ENCODE measurements around the gene B3GALT4.

The B3GALT4 gene, protein sequence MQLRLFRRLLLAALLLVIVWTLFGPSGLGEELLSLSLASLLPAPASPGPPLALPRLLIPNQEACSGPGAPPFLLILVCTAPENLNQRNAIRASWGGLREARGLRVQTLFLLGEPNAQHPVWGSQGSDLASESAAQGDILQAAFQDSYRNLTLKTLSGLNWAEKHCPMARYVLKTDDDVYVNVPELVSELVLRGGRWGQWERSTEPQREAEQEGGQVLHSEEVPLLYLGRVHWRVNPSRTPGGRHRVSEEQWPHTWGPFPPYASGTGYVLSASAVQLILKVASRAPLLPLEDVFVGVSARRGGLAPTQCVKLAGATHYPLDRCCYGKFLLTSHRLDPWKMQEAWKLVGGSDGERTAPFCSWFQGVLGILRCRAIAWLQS

DNA sequence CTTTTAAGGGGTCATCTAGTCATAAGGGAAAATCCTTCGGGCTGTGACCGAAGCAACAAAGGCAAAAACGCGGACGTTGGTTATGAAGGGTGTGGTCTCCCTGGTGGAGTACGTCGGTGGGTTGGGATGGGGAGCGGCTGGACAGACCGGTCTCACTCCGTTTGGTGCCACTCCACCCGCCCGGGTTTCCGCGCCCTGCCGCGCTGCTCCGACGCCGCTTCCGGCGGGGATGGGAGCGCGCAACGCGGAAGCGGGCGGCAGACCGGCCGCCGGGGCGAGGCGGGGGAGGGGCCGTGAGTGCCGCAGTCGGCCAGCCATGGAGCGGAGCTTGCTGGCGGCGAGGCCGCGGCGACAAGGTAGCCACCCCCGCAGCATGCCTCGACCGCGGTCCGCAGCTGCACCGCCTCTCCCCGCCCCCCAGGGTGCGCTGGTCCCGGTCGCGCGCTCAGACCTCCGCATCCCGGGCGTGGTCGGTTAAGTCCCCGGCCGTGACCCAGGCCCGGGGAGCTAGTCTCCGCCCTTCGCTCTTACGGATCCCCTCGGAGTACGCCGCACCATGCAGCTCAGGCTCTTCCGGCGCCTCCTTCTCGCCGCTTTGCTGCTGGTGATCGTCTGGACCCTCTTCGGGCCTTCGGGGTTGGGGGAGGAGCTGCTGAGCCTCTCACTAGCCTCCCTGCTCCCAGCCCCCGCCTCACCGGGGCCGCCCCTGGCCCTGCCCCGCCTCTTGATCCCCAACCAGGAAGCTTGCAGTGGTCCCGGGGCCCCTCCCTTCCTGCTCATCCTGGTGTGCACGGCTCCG lies at the start of gene B3GALT4:
Gene B3GALT4 (plus strand): TSS at position 260 of the 799 bp plus-strand sequence. CDS start 297 bp downstream, at position 557.
- H2AFZ ChIP-seq (ENCODE audit: low read length, unreplicated experiment): no peak within 1 kb of the TSS
- peaks cover 30% of the 10 kb centered on the region for H3K4me1 ChIP-seq (ENCODE audit: control insufficient read depth, insufficient read depth, low read length, unreplicated experiment)
- peak within 1 kb of the TSS; percentile 67 for H3K4me3 ChIP-seq (ENCODE audit: low read depth, low read length)
- H3K27ac ChIP-seq (ENCODE audit: low read depth, low read length): peak within 1 kb of the TSS; percentile 55
- peaks cover 33% of the 10 kb centered on the region for H3K36me3 ChIP-seq (ENCODE audit: insufficient read depth, low read length)
- peaks cover 36% of the 10 kb centered on the region for H3K79me2 ChIP-seq (ENCODE audit: control insufficient read depth, insufficient read depth, low read length, unreplicated experiment)
- no peaks in the 10 kb centered on the region for H3K27me3 ChIP-seq (ENCODE audit: insufficient read depth, low read length)

DNA sequence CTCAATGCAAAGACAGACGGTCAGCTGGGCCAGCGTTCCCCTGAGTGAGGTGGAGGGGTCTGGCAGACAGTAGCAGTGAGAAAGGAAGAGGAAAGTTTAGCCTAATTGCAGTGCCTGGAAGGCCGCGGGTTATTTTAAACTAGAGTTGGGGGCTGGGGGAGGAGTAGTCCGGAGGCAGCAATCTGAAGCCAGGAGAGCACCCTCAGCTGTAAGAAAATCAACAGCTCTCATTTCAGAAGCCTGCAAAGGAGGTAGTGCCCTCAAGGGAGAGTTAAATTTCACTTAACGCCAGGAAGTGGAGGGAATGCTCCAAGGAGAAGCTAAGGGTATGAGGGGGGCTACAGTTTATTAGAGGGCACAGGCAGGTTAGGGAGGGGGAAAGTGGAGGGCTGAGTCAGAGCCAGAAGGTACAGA lies 41.7 kb upstream of the B3GALT4 start:
- Histone ChIP-seq H3K79me2 (ENCODE audit: control insufficient read depth, insufficient read depth, low read length, unreplicated experiment) (no peaks in the 10 kb centered on the region), H3K4me1 (ENCODE audit: control insufficient read depth, insufficient read depth, low read length, unreplicated experiment) (no peaks in the 10 kb centered on the region), H3K27me3 (ENCODE audit: insufficient read depth, low read length) (peaks cover 50% of the 10 kb centered on the region), H3K36me3 (ENCODE audit: insufficient read depth, low read length) (no peaks in the 10 kb centered on the region), H3K27ac (ENCODE audit: low read depth, low read length) (no peak overlapping the region), H3K4me3 (ENCODE audit: low read depth, low read length) (no peak overlapping the region), H2AFZ (ENCODE audit: low read length, unreplicated experiment) (no peak overlapping the region)

DNA sequence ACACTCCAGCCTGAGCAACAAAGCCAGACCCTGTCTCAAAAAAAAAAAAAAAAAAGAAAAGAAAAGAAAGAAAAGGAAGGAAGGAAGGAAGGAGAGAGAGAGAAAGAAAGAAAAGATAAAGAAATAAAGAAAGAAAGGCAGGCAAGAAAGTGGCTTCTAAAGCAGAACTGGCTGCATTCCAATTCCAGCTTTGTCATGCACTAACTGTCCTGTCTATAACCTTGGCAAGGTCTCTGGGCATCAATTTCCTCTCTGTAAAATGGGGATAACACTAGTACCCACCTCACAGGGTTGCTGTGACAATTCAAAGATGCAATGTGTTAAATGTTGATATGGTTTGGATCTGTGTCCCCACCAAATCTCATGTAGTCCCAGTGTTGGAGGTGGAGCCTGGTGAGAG lies 40.6 kb upstream of the B3GALT4 start:
- H3K79me2 ChIP-seq (ENCODE audit: control insufficient read depth, insufficient read depth, low read length, unreplicated experiment): no peaks in the 10 kb centered on the region
- H2AFZ ChIP-seq (ENCODE audit: low read length, unreplicated experiment): no peak overlapping the region
- no peaks in the 10 kb centered on the region for H3K4me1 ChIP-seq (ENCODE audit: control insufficient read depth, insufficient read depth, low read length, unreplicated experiment)
- H3K27me3 ChIP-seq (ENCODE audit: insufficient read depth, low read length): peaks cover 45% of the 10 kb centered on the region
- H3K36me3 ChIP-seq (ENCODE audit: insufficient read depth, low read length): no peaks in the 10 kb centered on the region
- no peak overlapping the region for H3K4me3 ChIP-seq (ENCODE audit: low read depth, low read length)
- H3K27ac ChIP-seq (ENCODE audit: low read depth, low read length): no peak overlapping the region

DNA sequence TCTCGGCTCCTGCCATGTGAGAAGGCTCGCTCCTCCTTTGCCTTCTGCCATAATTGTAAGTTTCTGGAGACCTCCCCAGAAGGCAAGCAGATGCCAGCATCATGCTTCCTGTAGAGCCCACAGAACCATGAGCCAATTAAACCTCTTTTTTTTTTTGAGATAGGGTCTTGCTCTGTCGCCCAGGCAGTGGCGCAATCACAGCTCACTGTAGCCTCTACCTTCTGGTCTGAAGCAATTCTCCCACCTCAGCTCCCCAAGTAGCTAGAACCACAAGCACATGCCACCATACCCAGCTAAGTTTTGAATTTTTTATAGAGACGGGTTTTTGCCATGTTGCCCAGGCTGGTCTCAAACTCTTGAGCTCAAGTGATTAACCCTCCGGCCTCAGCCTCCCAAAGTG lies 40.1 kb upstream of the B3GALT4 start:
- Histone ChIP-seq H3K36me3 (ENCODE audit: insufficient read depth, low read length) (no peaks in the 10 kb centered on the region), H3K4me1 (ENCODE audit: control insufficient read depth, insufficient read depth, low read length, unreplicated experiment) (no peaks in the 10 kb centered on the region), H3K27ac (ENCODE audit: low read depth, low read length) (no peak overlapping the region), H3K27me3 (ENCODE audit: insufficient read depth, low read length) (peaks cover 43% of the 10 kb centered on the region), H3K79me2 (ENCODE audit: control insufficient read depth, insufficient read depth, low read length, unreplicated experiment) (no peaks in the 10 kb centered on the region), H2AFZ (ENCODE audit: low read length, unreplicated experiment) (no peak overlapping the region), H3K4me3 (ENCODE audit: low read depth, low read length) (no peak overlapping the region)

DNA sequence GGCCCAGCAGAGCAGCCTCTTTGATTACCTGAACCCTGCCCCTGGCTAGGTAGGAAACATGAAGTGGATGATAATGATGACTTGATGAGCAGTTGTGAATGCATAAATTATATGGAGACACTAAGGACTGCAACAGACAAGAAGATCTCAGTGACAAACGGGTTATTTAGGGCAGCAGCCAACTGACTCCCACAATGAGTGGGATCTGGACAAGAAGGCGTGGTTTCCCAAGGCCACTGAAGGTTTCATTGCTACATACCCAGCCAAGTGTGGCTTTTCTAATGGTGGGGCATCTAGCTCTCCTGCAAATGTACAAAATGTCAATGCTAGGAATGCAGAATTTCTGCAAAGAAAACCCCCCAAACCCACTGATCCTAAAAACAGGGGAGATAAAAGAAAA lies 39.2 kb upstream of the B3GALT4 start:
- Histone ChIP-seq H3K27ac (ENCODE audit: low read depth, low read length) (no peak overlapping the region), H3K79me2 (ENCODE audit: control insufficient read depth, insufficient read depth, low read length, unreplicated experiment) (no peaks in the 10 kb centered on the region)

DNA sequence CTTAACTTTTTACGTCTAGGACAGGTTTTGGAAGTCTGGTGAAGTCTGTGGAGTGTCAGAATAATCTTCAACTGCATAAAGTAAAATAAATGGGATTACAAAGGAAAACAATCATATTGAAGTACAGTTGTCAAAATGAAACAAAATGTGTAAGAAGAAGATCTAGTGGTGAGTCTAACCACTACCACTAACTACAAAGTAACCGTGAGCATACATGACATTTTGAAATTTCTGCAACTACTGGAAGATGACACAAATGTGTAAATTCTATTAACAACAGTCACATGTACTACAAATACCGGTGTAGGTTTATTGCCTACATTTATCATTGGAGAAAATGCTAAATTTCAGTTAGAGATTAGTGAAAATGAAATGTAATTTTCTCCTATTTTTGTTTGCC lies 35.0 kb upstream of the B3GALT4 start:
- Histone ChIP-seq H3K79me2 (ENCODE audit: control insufficient read depth, insufficient read depth, low read length, unreplicated experiment) (no peaks in the 10 kb centered on the region), H3K4me1 (ENCODE audit: control insufficient read depth, insufficient read depth, low read length, unreplicated experiment) (no peaks in the 10 kb centered on the region), H2AFZ (ENCODE audit: low read length, unreplicated experiment) (no peak overlapping the region), H3K36me3 (ENCODE audit: insufficient read depth, low read length) (no peaks in the 10 kb centered on the region), H3K27me3 (ENCODE audit: insufficient read depth, low read length) (peaks cover 22% of the 10 kb centered on the region), H3K27ac (ENCODE audit: low read depth, low read length) (no peak overlapping the region), H3K4me3 (ENCODE audit: low read depth, low read length) (no peak overlapping the region)

More for the DNA sequence above, 39.2 kb upstream of the B3GALT4 start:
- no peak overlapping the region for H2AFZ ChIP-seq (ENCODE audit: low read length, unreplicated experiment)
- H3K4me1 ChIP-seq (ENCODE audit: control insufficient read depth, insufficient read depth, low read length, unreplicated experiment): no peaks in the 10 kb centered on the region
- no peaks in the 10 kb centered on the region for H3K36me3 ChIP-seq (ENCODE audit: insufficient read depth, low read length)
- no peak overlapping the region for H3K4me3 ChIP-seq (ENCODE audit: low read depth, low read length)
- H3K27me3 ChIP-seq (ENCODE audit: insufficient read depth, low read length): peaks cover 43% of the 10 kb centered on the region

DNA sequence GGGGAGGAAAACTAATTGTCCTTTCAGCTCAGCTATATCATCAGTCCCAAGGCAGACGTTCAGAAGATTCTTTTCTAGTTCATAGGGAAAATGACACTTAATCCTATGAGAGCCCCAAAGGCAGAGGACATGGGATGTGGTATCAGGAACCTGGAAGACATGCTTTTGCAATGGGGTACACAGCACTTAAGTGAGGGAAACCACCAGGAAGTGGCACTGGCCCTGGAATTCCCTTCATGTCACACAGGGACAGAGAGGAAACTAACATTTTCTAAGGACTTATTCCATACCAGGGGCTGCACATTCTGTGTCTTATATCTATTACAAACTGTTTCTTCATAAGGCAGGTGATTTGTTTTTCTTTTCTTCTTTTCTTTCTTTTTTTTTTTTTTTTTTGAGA lies 33.4 kb upstream of the B3GALT4 start:
- H3K4me3 ChIP-seq (ENCODE audit: low read depth, low read length): no peak overlapping the region
- H2AFZ ChIP-seq (ENCODE audit: low read length, unreplicated experiment): no peak overlapping the region
- no peaks in the 10 kb centered on the region for H3K36me3 ChIP-seq (ENCODE audit: insufficient read depth, low read length)
- H3K79me2 ChIP-seq (ENCODE audit: control insufficient read depth, insufficient read depth, low read length, unreplicated experiment): no peaks in the 10 kb centered on the region
- H3K27me3 ChIP-seq (ENCODE audit: insufficient read depth, low read length): peaks cover 13% of the 10 kb centered on the region
- no peak overlapping the region for H3K27ac ChIP-seq (ENCODE audit: low read depth, low read length)
- H3K4me1 ChIP-seq (ENCODE audit: control insufficient read depth, insufficient read depth, low read length, unreplicated experiment): peaks cover under 1% of the 10 kb centered on the region

DNA sequence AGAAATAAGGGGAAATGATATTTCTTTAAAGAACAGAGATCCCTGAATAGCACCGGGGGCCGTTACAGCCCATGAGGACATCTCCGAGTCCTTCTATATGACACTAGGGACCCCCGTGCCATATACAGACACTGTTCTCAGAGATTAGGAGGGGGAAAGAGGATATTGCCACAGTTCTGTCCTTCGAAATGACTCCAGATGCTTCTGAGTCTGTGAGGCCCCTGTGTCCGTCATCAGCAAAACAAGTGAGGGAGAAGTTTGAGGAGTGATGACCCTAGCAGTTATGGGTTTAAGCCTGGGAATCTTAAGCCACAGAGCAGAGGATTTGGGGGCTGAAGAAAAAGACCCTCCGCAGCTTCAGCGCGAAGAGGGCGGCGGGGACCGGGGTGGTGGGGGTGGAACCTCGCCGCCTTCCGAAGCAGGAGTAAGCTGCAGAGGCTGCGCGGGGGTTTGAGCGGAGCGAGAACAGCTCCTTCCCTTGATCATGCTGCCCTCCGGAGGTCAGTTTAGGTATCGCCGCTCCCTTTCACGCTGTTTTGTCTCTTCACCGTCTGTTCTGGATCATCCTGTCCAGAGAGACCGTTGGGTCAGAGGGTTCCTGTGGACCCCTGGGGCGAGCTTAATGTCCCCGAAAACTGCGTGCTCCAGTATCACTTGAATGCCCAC lies 28.8 kb upstream of the B3GALT4 start:
- H3K4me3 ChIP-seq (ENCODE audit: low read depth, low read length): peak overlapping the region; percentile 71
- H3K4me1 ChIP-seq (ENCODE audit: control insufficient read depth, insufficient read depth, low read length, unreplicated experiment): peaks cover 35% of the 10 kb centered on the region
- H3K27ac ChIP-seq (ENCODE audit: low read depth, low read length): peak overlapping the region; percentile 90
- no peaks in the 10 kb centered on the region for H3K27me3 ChIP-seq (ENCODE audit: insufficient read depth, low read length)
- peaks cover 5% of the 10 kb centered on the region; the same call in 1 of the 2 replicates for H3K36me3 ChIP-seq (ENCODE audit: insufficient read depth, low read length)
- peaks cover 10% of the 10 kb centered on the region for H3K79me2 ChIP-seq (ENCODE audit: control insufficient read depth, insufficient read depth, low read length, unreplicated experiment)
- peak overlapping the region; percentile 36 for H2AFZ ChIP-seq (ENCODE audit: low read length, unreplicated experiment)

DNA sequence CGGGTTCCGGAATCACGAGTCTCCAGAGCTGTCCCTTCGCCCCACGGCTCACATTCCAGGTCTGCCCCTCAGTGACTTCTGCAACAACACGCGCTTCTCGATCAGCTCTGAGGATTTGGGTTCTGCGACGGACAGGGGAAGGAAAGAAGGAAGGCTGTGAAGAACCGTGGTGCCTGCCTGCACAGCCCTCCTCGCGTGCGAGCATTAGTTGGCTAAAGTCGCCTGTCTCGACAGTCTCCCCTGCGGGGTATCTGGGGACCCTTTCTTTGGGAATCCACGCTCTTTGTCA lies 28.3 kb upstream of the B3GALT4 start:
- Histone ChIP-seq H2AFZ (ENCODE audit: low read length, unreplicated experiment) (peak overlapping the region; percentile 31), H3K27me3 (ENCODE audit: insufficient read depth, low read length) (no peaks in the 10 kb centered on the region), H3K27ac (ENCODE audit: low read depth, low read length) (peak overlapping the region; percentile 90), H3K36me3 (ENCODE audit: insufficient read depth, low read length) (peaks cover 5% of the 10 kb centered on the region; the same call in 1 of the 2 replicates), H3K79me2 (ENCODE audit: control insufficient read depth, insufficient read depth, low read length, unreplicated experiment) (peaks cover 10% of the 10 kb centered on the region), H3K4me3 (ENCODE audit: low read depth, low read length) (peak overlapping the region; percentile 71), H3K4me1 (ENCODE audit: control insufficient read depth, insufficient read depth, low read length, unreplicated experiment) (peaks cover 36% of the 10 kb centered on the region)

DNA sequence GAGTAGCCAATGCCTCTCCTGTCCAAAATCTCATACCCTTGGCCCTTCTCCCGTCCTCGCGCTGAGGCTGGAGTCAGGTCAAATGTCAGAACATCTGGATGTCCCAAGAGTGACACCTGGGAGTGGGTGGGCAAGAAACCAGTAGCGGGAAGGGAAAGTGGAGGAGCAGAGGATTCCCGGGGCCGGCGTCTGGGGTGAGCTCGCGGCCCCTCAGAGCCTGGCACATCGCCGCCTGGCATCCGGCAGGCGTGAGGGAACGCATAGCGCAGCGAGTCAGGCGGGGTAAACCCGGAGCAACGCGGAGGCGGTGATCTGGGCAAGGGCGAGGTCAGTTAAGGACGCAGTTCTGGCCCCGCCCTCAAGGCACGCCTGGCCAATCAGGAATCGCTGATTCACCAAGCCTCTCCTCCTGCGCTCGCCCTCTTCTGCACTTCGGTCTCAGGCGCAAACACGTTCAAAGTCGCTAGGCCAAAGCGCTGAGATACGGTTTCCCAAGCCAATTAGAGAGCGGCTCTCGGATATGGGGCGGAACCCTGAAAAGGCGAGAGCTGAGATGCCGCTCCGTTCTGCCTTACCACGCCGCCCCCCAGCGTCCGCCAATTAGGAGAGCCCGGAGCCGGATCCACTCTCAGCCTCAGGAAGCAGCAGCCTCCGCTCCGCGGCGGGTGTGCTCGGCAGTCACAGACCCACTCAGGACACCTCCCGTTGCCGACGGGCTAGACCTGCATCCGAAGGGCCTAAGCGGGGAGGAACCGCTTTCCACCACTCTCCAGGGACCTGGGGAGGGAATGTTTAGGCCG lies 27.8 kb upstream of the B3GALT4 start:
- Histone ChIP-seq H3K79me2 (ENCODE audit: control insufficient read depth, insufficient read depth, low read length, unreplicated experiment) (peaks cover 10% of the 10 kb centered on the region), H3K36me3 (ENCODE audit: insufficient read depth, low read length) (peaks cover 5% of the 10 kb centered on the region; the same call in 1 of the 2 replicates), H3K27ac (ENCODE audit: low read depth, low read length) (peak overlapping the region; percentile 90), H3K4me3 (ENCODE audit: low read depth, low read length) (peak overlapping the region; percentile 76), H2AFZ (ENCODE audit: low read length, unreplicated experiment) (peak overlapping the region; percentile 31), H3K4me1 (ENCODE audit: control insufficient read depth, insufficient read depth, low read length, unreplicated experiment) (peaks cover 36% of the 10 kb centered on the region), H3K27me3 (ENCODE audit: insufficient read depth, low read length) (no peaks in the 10 kb centered on the region)

Measured in ACC112 (cell line).